Epithelial cell of proximal tubule (primary cell): ENCODE measurements around the gene AQP10. TPM values are rescaled to one million over a fixed set of nuclear protein-coding genes. Genes with fewer than 3 reads are reported as not detected.

ENCODE experiments used
- DNase-seq: peaks from one replicate; pipeline ENCODE4 v3.0.0-alpha.2; 2011; ENCODE audit warnings: low read depth
- H3K4me3 ChIP-seq: 2 replicates; pipeline ENCODE4 v1.5.1; 2011; ENCODE audit warnings: low read depth, mild to moderate bottlenecking, low read length
- CTCF ChIP-seq: conservative IDR thresholded peaks from 2 replicates; pipeline ENCODE4 v1.5.1; 2012; ENCODE audit warnings: low read depth, mild to moderate bottlenecking, low read length
- total RNA-seq: library from RNA; depleted of rRNA; stranded (reverse); fragments of >200 nt; gene quantifications from 2 replicates; pipeline ENCODE4 v1.2.3, GENCODE V29; 2015

The AQP10 gene
- total RNA-seq, 1 donor from 2014 or later = not detected

GRCh38 chr1:154351363-154352068 is 30.6 kb downstream of the AQP10 start:
- DNase-seq = no peak
- H3K4me3 ChIP-seq = no peak overlapping the region
- no peak for TF ChIP-seq CTCF

GRCh38 chr1:154352245-154352580 is 31.3 kb downstream of the AQP10 start:
- DNase-seq = no peak
- TF ChIP-seq CTCF = no peak
- peak overlapping the region; percentile 52 for H3K4me3 ChIP-seq

- no peak for TF ChIP-seq CTCF
- H3K4me3 ChIP-seq = peak overlapping the region; percentile 52
- no peak for DNase-seq
Observed at GRCh38 chr1:154352581-154353459, 31.9 kb downstream of the AQP10 start.

GRCh38 chr1:154353460-154353904 is 32.6 kb downstream of the AQP10 start:
- peak; percentile 33 for DNase-seq
- peak overlapping the region; percentile 52 for H3K4me3 ChIP-seq
- TF ChIP-seq CTCF = peak; percentile 54

- no peak overlapping the region for H3K4me3 ChIP-seq
- DNase-seq = no peak
- no peak for TF ChIP-seq CTCF
Observed at GRCh38 chr1:154353966-154354365, 33.1 kb downstream of the AQP10 start.

- no peak overlapping the region for H3K4me3 ChIP-seq
- no peak for TF ChIP-seq CTCF
- DNase-seq = no peak
Observed at GRCh38 chr1:154358519-154358918, 37.6 kb downstream of the AQP10 start.
